ENCODE measurements around the gene HDLBP.

Gene HDLBP

GRCh38 chr2:241229563-241230401 is 85.7 kb downstream of the HDLBP start:
- DNase-seq (ENCODE audit: low read depth): no peak

- no peak for DNase-seq (ENCODE audit: low read depth)
Observed at GRCh38 chr2:241228860-241229516, 86.5 kb downstream of the HDLBP start.

GRCh38 chr2:241228081-241228859 is 87.2 kb downstream of the HDLBP start:
- DNase-seq (ENCODE audit: low read depth): no peak

- no peak for DNase-seq (ENCODE audit: low read depth)
Observed at GRCh38 chr2:241227594-241227993, 87.9 kb downstream of the HDLBP start.

- no peak for DNase-seq (ENCODE audit: low read depth)
Observed at GRCh38 chr2:241226723-241227572, 88.5 kb downstream of the HDLBP start.

- no peak for DNase-seq (ENCODE audit: low read depth)
Observed at GRCh38 chr2:241225983-241226382, 89.5 kb downstream of the HDLBP start.

- DNase-seq (ENCODE audit: low read depth): no peak
Observed at GRCh38 chr2:241225545-241225944, 89.9 kb downstream of the HDLBP start.

- DNase-seq (ENCODE audit: low read depth): no peak
Observed at GRCh38 chr2:241224851-241225438, 90.5 kb downstream of the HDLBP start.

- no peak for DNase-seq (ENCODE audit: low read depth)
Observed at GRCh38 chr2:241224018-241224850, 91.2 kb downstream of the HDLBP start.

- DNase-seq (ENCODE audit: low read depth): no peak
Observed at GRCh38 chr2:241223211-241224017, 92.1 kb downstream of the HDLBP start.

GRCh38 chr2:241219856-241220356 is 95.6 kb downstream of the HDLBP start:
- no peak for DNase-seq (ENCODE audit: low read depth)

- no peak for DNase-seq (ENCODE audit: low read depth)
Observed at GRCh38 chr2:241219030-241219382, 96.5 kb downstream of the HDLBP start.

- peak; percentile 18 for DNase-seq (ENCODE audit: low read depth)
Observed at GRCh38 chr2:241218131-241219029, 97.1 kb downstream of the HDLBP start.

GRCh38 chr2:241217320-241218031 is 98.0 kb downstream of the HDLBP start:
- peak; percentile 9 for DNase-seq (ENCODE audit: low read depth)

GRCh38 chr2:241216211-241216761 is 99.2 kb downstream of the HDLBP start:
- DNase-seq (ENCODE audit: low read depth): no peak

- no peak for DNase-seq (ENCODE audit: low read depth)
Observed at GRCh38 chr2:241215421-241215820, 100.1 kb downstream of the HDLBP start.

- DNase-seq (ENCODE audit: low read depth): no peak
Observed at GRCh38 chr2:241214766-241215165, 100.7 kb downstream of the HDLBP start.
